Hepatocyte (in vitro differentiated cells): ENCODE measurements around the gene NMU. TPM values are rescaled to one million over a fixed set of nuclear protein-coding genes. Genes with fewer than 3 reads are reported as not detected.

ENCODE experiments used
- DNase-seq: peaks from one replicate; pipeline ENCODE4 v3.0.0-alpha.2; 2016; ENCODE audit warnings: low spot score
- H2AFZ ChIP-seq: fragments of 200-600 bp; sonication (generic); 2 replicates; pipeline ENCODE4 v1.6.0; 2016; ENCODE audit warnings: antibody characterized with exemption, mild to moderate bottlenecking
- H3K27ac ChIP-seq: fragments of 200-600 bp; sonication (generic); 2 replicates; pipeline ENCODE4 v1.5.1; 2016; ENCODE audit warnings: mild to moderate bottlenecking
- H3K27me3 ChIP-seq: fragments of 200-600 bp; sonication (generic); 2 replicates; pipeline ENCODE4 v1.6.1; 2016
- H3K36me3 ChIP-seq: fragments of 200-600 bp; sonication (generic); replicated peaks from 2 replicates; pipeline ENCODE4 v1.5.1; 2016; ENCODE audit warnings: low read depth; ENCODE audit not compliant: insufficient read depth
- H3K4me1 ChIP-seq: fragments of 200-600 bp; sonication (generic); 2 replicates; pipeline ENCODE4 v1.5.1; 2016; ENCODE audit warnings: mild to moderate bottlenecking, moderate library complexity; ENCODE audit not compliant: insufficient read depth
- H3K4me2 ChIP-seq: fragments of 200-600 bp; sonication (generic); 2 replicates; pipeline ENCODE4 v1.6.0; 2016
- H3K4me3 ChIP-seq: fragments of 200-600 bp; sonication (generic); 2 replicates; pipeline ENCODE4 v1.5.1; 2016; ENCODE audit warnings: mild to moderate bottlenecking
- H3K79me2 ChIP-seq: fragments of 200-600 bp; sonication (generic); 2 replicates; pipeline ENCODE4 v1.6.0; 2017; ENCODE audit warnings: mild to moderate bottlenecking
- H3K9me2 ChIP-seq: fragments of 200-600 bp; sonication (generic); replicated peaks from 2 replicates; pipeline ENCODE4 v1.6.0; 2017; ENCODE audit warnings: mild to moderate bottlenecking; ENCODE audit not compliant: insufficient read depth
- H3K9me3 ChIP-seq: fragments of 200-600 bp; sonication (generic); 2 replicates; pipeline ENCODE4 v1.5.1; 2016; ENCODE audit warnings: low read depth, mild to moderate bottlenecking
- H4K20me1 ChIP-seq: fragments of 200-600 bp; sonication (generic); 2 replicates; pipeline ENCODE4 v1.6.0; 2016; ENCODE audit warnings: mild to moderate bottlenecking; ENCODE audit not compliant: insufficient read depth, poor library complexity, severe bottlenecking
- EZH2 ChIP-seq: fragments of 200-600 bp; sonication (generic); IDR thresholded peaks from 2 replicates; pipeline ENCODE4 v1.6.1; 2016; ENCODE audit warnings: antibody characterized with exemption, mild to moderate bottlenecking, borderline replicate concordance
- EZH2phosphoT487 ChIP-seq: fragments of 200-600 bp; sonication (generic); IDR thresholded peaks from one replicate; pipeline ENCODE4 v1.6.1; 2018; ENCODE audit warnings: antibody characterized with exemption, mild to moderate bottlenecking, low read depth, moderate library complexity; ENCODE audit not compliant: unreplicated experiment, severe bottlenecking
- WGBS: methylation state at CpG from one replicate; pipeline ENCODE4 v1.1.6; 2016; ENCODE audit warnings: low lambda C conversion rate; ENCODE audit errors: missing lambda C conversion rate; 5-methylcytosine and 5-hydroxymethylcytosine counted together
- polyA plus RNA-seq: library from polyadenylated mRNA; unstranded; fragments of >200 nt; fragmentation: Nextera tagmentation; extraction: Ambion mirVana; gene quantifications from 2 replicates; pipeline ENCODE4 v1.2.1, GENCODE V29; 2016
- total RNA-seq: library from RNA; depleted of rRNA; stranded (reverse); fragments of >200 nt; gene quantifications from 2 replicates; pipeline ENCODE4 v1.2.3, GENCODE V29; 2014
- TF ChIP-seq, protein P1 (sequence below): fragments of 200-600 bp; sonication (generic); IDR thresholded peaks from 2 replicates; pipeline ENCODE4 v1.5.1; 2016; ENCODE audit warnings: antibody characterized with exemption, mild to moderate bottlenecking; ENCODE audit not compliant: poor library complexity

The NMU gene
- total and polyA plus RNA-seq, 2 experiments from 2014 or later = 2.0 to 7.6 TPM

DNA sequence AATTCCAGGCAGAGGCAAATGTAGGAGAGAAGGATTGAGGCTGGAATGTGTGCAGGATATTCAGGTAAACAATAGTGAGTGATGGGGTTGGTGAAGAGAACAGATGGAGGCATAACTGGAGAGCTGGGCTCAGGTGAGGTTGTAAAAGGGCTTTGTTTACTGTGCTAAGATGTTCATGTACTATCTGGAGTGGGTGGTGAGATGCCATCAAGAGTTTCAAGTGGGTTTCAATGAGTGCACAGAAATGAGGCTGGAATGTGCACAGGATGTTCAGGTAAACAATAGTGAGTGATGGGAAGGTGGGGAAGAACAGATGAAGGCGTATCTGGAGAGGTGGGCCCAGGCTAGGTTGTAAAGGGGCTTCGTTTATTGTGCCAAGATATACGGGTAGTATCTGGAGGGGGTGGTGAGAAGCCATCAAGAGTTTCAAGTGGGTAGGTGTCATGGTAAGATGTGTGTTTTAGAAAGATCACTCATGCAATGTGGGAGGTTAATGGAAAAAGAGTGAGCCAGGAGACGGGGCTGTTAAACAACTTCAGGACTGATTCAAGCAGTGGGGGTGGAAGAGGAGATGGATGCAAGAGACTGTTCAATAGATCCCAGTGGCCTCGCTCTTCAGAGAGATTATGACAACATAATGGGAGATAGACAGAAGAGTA is 25.4 kb upstream of the NMU start:
- no peaks in the 10 kb centered on the region for H3K9me2 ChIP-seq
- H4K20me1 ChIP-seq = no peaks in the 10 kb centered on the region
- no peak for TF ChIP-seq EZH2
- no peak for TF ChIP-seq EZH2phosphoT487
- TF ChIP-seq, protein P1, sequence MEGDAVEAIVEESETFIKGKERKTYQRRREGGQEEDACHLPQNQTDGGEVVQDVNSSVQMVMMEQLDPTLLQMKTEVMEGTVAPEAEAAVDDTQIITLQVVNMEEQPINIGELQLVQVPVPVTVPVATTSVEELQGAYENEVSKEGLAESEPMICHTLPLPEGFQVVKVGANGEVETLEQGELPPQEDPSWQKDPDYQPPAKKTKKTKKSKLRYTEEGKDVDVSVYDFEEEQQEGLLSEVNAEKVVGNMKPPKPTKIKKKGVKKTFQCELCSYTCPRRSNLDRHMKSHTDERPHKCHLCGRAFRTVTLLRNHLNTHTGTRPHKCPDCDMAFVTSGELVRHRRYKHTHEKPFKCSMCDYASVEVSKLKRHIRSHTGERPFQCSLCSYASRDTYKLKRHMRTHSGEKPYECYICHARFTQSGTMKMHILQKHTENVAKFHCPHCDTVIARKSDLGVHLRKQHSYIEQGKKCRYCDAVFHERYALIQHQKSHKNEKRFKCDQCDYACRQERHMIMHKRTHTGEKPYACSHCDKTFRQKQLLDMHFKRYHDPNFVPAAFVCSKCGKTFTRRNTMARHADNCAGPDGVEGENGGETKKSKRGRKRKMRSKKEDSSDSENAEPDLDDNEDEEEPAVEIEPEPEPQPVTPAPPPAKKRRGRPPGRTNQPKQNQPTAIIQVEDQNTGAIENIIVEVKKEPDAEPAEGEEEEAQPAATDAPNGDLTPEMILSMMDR = no peak
- WGBS = 93% methylated on average over 5 of the region's 5 CpGs
- no peak overlapping the region for H3K4me2 ChIP-seq
- no peak overlapping the region for H3K4me3 ChIP-seq
- DNase-seq = no peak
- H3K9me3 ChIP-seq = no peaks in the 10 kb centered on the region
- H3K27ac ChIP-seq = no peak overlapping the region
- H3K36me3 ChIP-seq = no peaks in the 10 kb centered on the region
- no peak overlapping the region for H2AFZ ChIP-seq
- no peaks in the 10 kb centered on the region for H3K27me3 ChIP-seq
- H3K4me1 ChIP-seq = no peaks in the 10 kb centered on the region
- no peaks in the 10 kb centered on the region for H3K79me2 ChIP-seq

DNA sequence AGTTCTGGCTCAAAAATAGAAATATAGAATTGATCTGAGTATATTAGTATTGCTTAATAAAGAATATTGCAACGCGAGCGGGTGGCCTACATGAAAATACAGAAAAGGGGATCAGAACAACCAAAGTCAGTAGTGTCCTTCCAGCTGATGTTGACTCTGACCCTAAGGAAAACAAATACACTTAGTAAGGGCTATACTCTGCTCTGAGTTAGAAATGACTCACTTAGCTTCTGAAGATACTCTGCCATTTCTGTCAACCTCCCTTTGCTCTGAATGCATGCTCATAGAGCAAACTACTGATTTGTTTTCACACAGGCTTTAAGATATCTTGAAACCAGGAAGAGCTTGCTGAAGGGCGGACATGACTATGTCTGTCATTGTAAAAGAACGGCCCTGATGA is 22.6 kb upstream of the NMU start:
- Histone ChIP-seq H4K20me1 (no peaks in the 10 kb centered on the region), H3K27me3 (no peaks in the 10 kb centered on the region), H3K4me1 (no peaks in the 10 kb centered on the region), H3K4me3 (no peak overlapping the region), H3K9me3 (no peaks in the 10 kb centered on the region), H3K79me2 (no peaks in the 10 kb centered on the region), H3K27ac (no peak overlapping the region), H2AFZ (no peak overlapping the region), H3K36me3 (no peaks in the 10 kb centered on the region), H3K9me2 (no peaks in the 10 kb centered on the region), H3K4me2 (no peak overlapping the region)
- TF ChIP-seq EZH2 (no peak), EZH2phosphoT487 (no peak)
- TF ChIP-seq, protein P1 = no peak
- 87% methylated on average over 5 of the region's 5 CpGs for WGBS
- DNase-seq = no peak

DNA sequence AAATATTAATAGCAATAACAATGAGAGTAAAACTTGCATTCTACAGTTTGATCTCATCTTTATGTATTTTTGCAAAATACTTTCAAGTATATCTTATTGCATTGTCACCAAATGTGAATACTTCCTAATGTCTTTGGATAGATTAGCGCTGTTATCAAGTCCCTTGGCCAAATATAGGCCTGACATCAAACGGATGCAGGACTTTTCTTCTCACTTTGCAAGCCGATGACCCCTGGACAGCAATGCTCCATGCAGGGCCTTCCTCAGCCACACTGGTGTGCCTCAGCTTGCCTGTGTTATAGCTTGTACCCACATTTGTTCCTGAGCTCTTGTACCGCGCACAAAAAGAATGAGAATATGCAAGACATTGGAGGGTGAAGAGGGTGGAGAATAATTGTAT is 18.0 kb upstream of the NMU start:
- Histone ChIP-seq H2AFZ (no peak overlapping the region), H3K4me3 (no peak overlapping the region)

More for the DNA sequence above, 18.0 kb upstream of the NMU start:
- no peaks in the 10 kb centered on the region for H3K9me3 ChIP-seq
- H3K4me2 ChIP-seq = no peak overlapping the region
- no peak for DNase-seq
- no peaks in the 10 kb centered on the region for H3K27me3 ChIP-seq
- H3K36me3 ChIP-seq = no peaks in the 10 kb centered on the region
- H3K4me1 ChIP-seq = no peaks in the 10 kb centered on the region
- H3K9me2 ChIP-seq = no peaks in the 10 kb centered on the region
- no peaks in the 10 kb centered on the region for H3K79me2 ChIP-seq
- TF ChIP-seq EZH2 (no peak), EZH2phosphoT487 (no peak)
- TF ChIP-seq, protein P1 = no peak
- 98% methylated on average over 5 of the region's 5 CpGs for WGBS
- no peaks in the 10 kb centered on the region for H4K20me1 ChIP-seq
- H3K27ac ChIP-seq = no peak overlapping the region
